ENCODE measurements around the gene KCNE5.

- TF ChIP-seq CTCF (conservative IDR thresholded peaks at IDR 0.05 in 1 of 2, IDR thresholded peaks at IDR 0.05 in 1 of 2; ENCODE audit: extremely low read depth in 1 of 2, insufficient read depth in 1 of 2, low read depth in 1 of 2, low read length in 2 of 2): no peak
- TF ChIP-seq EZH2 (IDR thresholded peaks at IDR 0.05; ENCODE audit: borderline replicate concordance, low read length): no peak
Measured at GRCh38 chrX:109667986-109668385, 43.0 kb upstream of the KCNE5 start.
